SK-N-SH treated with all-trans-retinoic acid at 6 μM for 48 hours (cell line): ENCODE results near the gene TNIK.

ENCODE experiments used
- ARNTL ChIP-seq: fragments of 450-650 bp; formaldehyde crosslinking; IDR thresholded peaks from 2 replicates; pipeline ENCODE4 v1.5.0; 2020; ENCODE audit warnings: low read depth, mild to moderate bottlenecking, moderate library complexity, borderline replicate concordance
- ESRRG ChIP-seq: fragments of 250-450 bp; sonication (Bioruptor Pico); IDR thresholded peaks from 2 replicates; pipeline ENCODE4 v1.6.1; 2021; ENCODE audit warnings: mild to moderate bottlenecking
- ISL1 ChIP-seq: fragments of 250-450 bp; sonication (Bioruptor Pico); IDR thresholded peaks from 2 replicates; pipeline ENCODE4 v2.1.2; 2022; ENCODE audit warnings: mild to moderate bottlenecking, moderate library complexity
- RARB ChIP-seq: fragments of 250-450 bp; sonication (Bioruptor Pico); IDR thresholded peaks from 2 replicates; pipeline ENCODE4 v1.8.0; 2021; ENCODE audit warnings: mild to moderate bottlenecking, moderate library complexity
- SNAI2 ChIP-seq: fragments of 250-450 bp; sonication (Bioruptor Pico); IDR thresholded peaks from 2 replicates; pipeline ENCODE4 v1.5.0; 2020; ENCODE audit warnings: mild to moderate bottlenecking, moderate library complexity
- TCF4 ChIP-seq: fragments of 250-450 bp; sonication (Bioruptor Pico); IDR thresholded peaks from 2 replicates; pipeline ENCODE4 v1.8.0; 2021; ENCODE audit warnings: mild to moderate bottlenecking, moderate library complexity, borderline replicate concordance
- ZC3H10 ChIP-seq: fragments of 250-450 bp; sonication (Bioruptor Pico); IDR thresholded peaks from 2 replicates; pipeline ENCODE4 v1.5.1; 2021; ENCODE audit warnings: mild to moderate bottlenecking, moderate library complexity
- ZFP30 ChIP-seq: fragments of 450-650 bp; formaldehyde crosslinking; IDR thresholded peaks from 2 replicates; pipeline ENCODE4 v1.5.0; 2022; ENCODE audit warnings: mild to moderate bottlenecking, moderate library complexity
- ZNF565 ChIP-seq: fragments of 450-650 bp; formaldehyde crosslinking; conservative IDR thresholded peaks from 2 replicates; pipeline ENCODE4 v1.5.0; 2020; ENCODE audit warnings: low read depth, mild to moderate bottlenecking, moderate library complexity
- ZNF8 ChIP-seq: fragments of 450-650 bp; formaldehyde crosslinking; IDR thresholded peaks from 2 replicates; pipeline ENCODE4 v1.5.0; 2020; ENCODE audit warnings: mild to moderate bottlenecking, moderate library complexity
- TF ChIP-seq, protein P1 (sequence below): fragments of 250-450 bp; sonication (Bioruptor Pico); IDR thresholded peaks from 2 replicates; pipeline ENCODE4 v1.8.0; 2020; ENCODE audit warnings: mild to moderate bottlenecking, moderate library complexity, borderline replicate concordance
- TF ChIP-seq, protein P2 (sequence below): fragments of 250-450 bp; sonication (Bioruptor Pico); IDR thresholded peaks from 2 replicates; pipeline ENCODE4 v1.8.0; 2021; ENCODE audit warnings: low read depth, mild to moderate bottlenecking, moderate library complexity, borderline replicate concordance

DNA sequence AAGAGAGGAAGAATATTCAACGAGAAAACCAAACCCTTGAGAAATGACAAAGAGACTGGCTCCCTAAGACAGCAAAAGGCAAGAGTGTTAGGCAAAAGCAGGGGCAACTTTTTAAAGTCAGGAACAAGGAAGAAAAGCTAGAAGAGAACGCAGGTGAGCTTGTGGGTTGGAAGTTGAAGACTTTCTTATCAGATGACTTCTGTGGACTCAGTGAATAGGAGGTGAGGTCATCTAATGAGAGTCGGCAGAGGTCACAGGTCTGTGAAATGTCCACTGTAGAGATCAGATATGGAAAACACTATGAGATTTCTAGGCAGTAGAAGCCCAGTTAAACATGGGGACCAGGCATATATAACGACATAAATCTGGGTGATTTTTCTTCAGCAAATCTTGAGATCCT lies 27.2 kb upstream of the TNIK start:
- TF ChIP-seq, protein P1, sequence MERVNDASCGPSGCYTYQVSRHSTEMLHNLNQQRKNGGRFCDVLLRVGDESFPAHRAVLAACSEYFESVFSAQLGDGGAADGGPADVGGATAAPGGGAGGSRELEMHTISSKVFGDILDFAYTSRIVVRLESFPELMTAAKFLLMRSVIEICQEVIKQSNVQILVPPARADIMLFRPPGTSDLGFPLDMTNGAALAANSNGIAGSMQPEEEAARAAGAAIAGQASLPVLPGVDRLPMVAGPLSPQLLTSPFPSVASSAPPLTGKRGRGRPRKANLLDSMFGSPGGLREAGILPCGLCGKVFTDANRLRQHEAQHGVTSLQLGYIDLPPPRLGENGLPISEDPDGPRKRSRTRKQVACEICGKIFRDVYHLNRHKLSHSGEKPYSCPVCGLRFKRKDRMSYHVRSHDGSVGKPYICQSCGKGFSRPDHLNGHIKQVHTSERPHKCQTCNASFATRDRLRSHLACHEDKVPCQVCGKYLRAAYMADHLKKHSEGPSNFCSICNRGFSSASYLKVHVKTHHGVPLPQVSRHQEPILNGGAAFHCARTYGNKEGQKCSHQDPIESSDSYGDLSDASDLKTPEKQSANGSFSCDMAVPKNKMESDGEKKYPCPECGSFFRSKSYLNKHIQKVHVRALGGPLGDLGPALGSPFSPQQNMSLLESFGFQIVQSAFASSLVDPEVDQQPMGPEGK (CRISPR knock-in tag): no peak
- TF ChIP-seq ZC3H10 (CRISPR knock-in tag): no peak
- TF ChIP-seq ISL1 (CRISPR knock-in tag): no peak
- no peak for TF ChIP-seq ZFP30 (CRISPR knock-in tag)
- TF ChIP-seq ARNTL (CRISPR knock-in tag): no peak
- TF ChIP-seq RARB: no peak
- TF ChIP-seq ZNF565 (CRISPR knock-in tag): no peak
- TF ChIP-seq SNAI2 (CRISPR knock-in tag): no peak
- TF ChIP-seq ZNF8 (CRISPR knock-in tag): no peak
- TF ChIP-seq ESRRG: no peak
- TF ChIP-seq TCF4 (CRISPR knock-in tag): no peak
- TF ChIP-seq, protein P2, sequence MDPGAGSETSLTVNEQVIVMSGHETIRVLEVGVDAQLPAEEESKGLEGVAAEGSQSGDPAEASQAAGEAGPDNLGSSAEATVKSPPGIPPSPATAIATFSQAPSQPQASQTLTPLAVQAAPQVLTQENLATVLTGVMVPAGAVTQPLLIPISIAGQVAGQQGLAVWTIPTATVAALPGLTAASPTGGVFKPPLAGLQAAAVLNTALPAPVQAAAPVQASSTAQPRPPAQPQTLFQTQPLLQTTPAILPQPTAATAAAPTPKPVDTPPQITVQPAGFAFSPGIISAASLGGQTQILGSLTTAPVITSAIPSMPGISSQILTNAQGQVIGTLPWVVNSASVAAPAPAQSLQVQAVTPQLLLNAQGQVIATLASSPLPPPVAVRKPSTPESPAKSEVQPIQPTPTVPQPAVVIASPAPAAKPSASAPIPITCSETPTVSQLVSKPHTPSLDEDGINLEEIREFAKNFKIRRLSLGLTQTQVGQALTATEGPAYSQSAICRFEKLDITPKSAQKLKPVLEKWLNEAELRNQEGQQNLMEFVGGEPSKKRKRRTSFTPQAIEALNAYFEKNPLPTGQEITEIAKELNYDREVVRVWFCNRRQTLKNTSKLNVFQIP (CRISPR knock-in tag): no peak
